Heart right ventricle (tissue), 16 donors: ENCODE data around the gene EML1. TPM values are rescaled to one million over a fixed set of nuclear protein-coding genes. Genes with fewer than 3 reads are reported as not detected.

Experiments used
- ATAC-seq, 8 donors: fragments of 200-7000 bp; cut with Tn5 transposase; one replicate each; pipeline ENCODE4 v1.9.1; 2020; ENCODE audit warnings: mild to moderate bottlenecking in 8 of 8, moderate library complexity in 8 of 8, moderate number of reproducible peaks in 1 of 8
- DNase-seq, 2 donors: peaks; one replicate each; pipeline ENCODE4 v3.0.0-alpha.2; 2020
- H3K27ac ChIP-seq, 10 donors: fragments of 200-600 bp; sonication (generic) in 2 of 10; one replicate each; pipeline versions ENCODE4 v1.5.0 to v1.8.0; 2020 to 2022; ENCODE audit warnings: mild to moderate bottlenecking in 3 of 10
- H3K27me3 ChIP-seq, 7 donors: fragments of 200-600 bp; one replicate each; pipeline ENCODE4 v1.8.0; 2021 to 2022; ENCODE audit warnings: mild to moderate bottlenecking in 2 of 7
- H3K36me3 ChIP-seq, 9 donors: fragments of 200-600 bp; sonication (generic) in 1 of 9; one replicate each; pipeline versions ENCODE4 v1.5.0 to v1.8.0; 2020 to 2022; ENCODE audit warnings: mild to moderate bottlenecking in 2 of 9
- H3K4me1 ChIP-seq, 9 donors: fragments of 200-600 bp; sonication (generic) in 1 of 9; one replicate each; pipeline versions ENCODE4 v1.5.0 to v1.8.0; 2020 to 2022; ENCODE audit warnings: mild to moderate bottlenecking in 4 of 9
- H3K4me3 ChIP-seq, 10 donors: fragments of 200-600 bp; sonication (generic) in 2 of 10; one replicate each; pipeline versions ENCODE4 v1.5.0 to v1.8.0; 2020 to 2022; ENCODE audit warnings: mild to moderate bottlenecking in 7 of 10, moderate library complexity in 2 of 10
- H3K9me3 ChIP-seq, 11 donors: fragments of 200-600 bp in 10 of 11; sonication (generic) in 2 of 11; one replicate each; pipeline versions ENCODE4 v1.5.0 to v1.8.0; 2013 to 2022; ENCODE audit warnings: mild to moderate bottlenecking in 2 of 11, control low read depth in 1 of 11, moderate library complexity in 1 of 11
- CTCF ChIP-seq, 9 donors: fragments of 200-600 bp; sonication (generic) in 2 of 9; IDR thresholded peaks; one replicate each; pipeline versions ENCODE4 v1.5.0 to v1.8.0; 2021 to 2022; ENCODE audit warnings: antibody characterized with exemption in 9 of 9, mild to moderate bottlenecking in 5 of 9, moderate library complexity in 1 of 9
- WGBS, 2 donors: extraction: QIAGEN DNeasy Blood & Tissue Kit; methylation state at CpG; one replicate each; pipeline ENCODE4 v1.1.7; 2013; ENCODE audit warnings: inconsistent platforms in 1 of 2; 5-methylcytosine and 5-hydroxymethylcytosine counted together
- intact Hi-C, 10 donors: fragments of 100-400 bp; cut with DNase I; formaldehyde crosslinking; loops; one replicate each; pipeline versions ENCODE4 v1.11.1 to v1.14.2; 2022
- polyA plus RNA-seq, 2 donors: library from polyadenylated mRNA; stranded (reverse); fragments of 200-250 nt; gene quantifications; one replicate each; pipeline ENCODE4 v1.2.3, GENCODE V29; 2013
- total RNA-seq, 10 donors: library from RNA; stranded (reverse); fragmentation: NEBNext Ultra II Directional in 3 of 10; extraction: Animal tissue kit (Norgen Biotek cat#: 25700) in 3 of 10; gene quantifications; one replicate each; pipeline versions ENCODE4 v1.2.1 to v1.2.4, GENCODE V29; 2021 to 2023
- donor health status: Arrhythmogenic right ventricular cardiomyopathy.
- donor health status: ischemic (EF 13 %, LVEDD 7.1; RV severe dilation, severe dysfunction).
- donor health status: healthy with polysubstance abuse.
- donor health status: DM: no; HTN: yes; CAD: no.
- donor health status: DM: no; HTN: no; CAD: no.
- donor health status: ischemic (EF 25% LVEDD 6.9; RV normal size, moderate dysfunction).
- donor health status: ischemic (EF 25% LVEDD 5.7; RV mildly dilated, moderate dysfunction).
- donor health status: healthy.
- donor health status: DM: yes; HTN: yes; CAD: no.
- donor health status: Ischemic cardiomyopathy.
- donor health status: ischemic (EF 35%, LVEDD 5.7; RV mildly dilated, moderate dysfunction).
- donor health status: nonischemic (EF 11% LVEDD 7.7; RV severe dilation, severe dysfunction).
- donor health status: DM: yes; HTN: yes; CAD: no.
- donor health status: PGD.
- donor health status: ischemic (EF 29% LVEDD 5.4; RV normal size, mild dysfunction).
- donor health status: nonischemic (EF 23%, LVEDD 6.1; RV moderate dilation, normal function).

Gene EML1
- total and polyA plus RNA-seq, 12 donors = 9.1 to 49.2 (median 33.8) TPM

- Histone ChIP-seq H3K27ac (no peak overlapping the region), H3K4me3 (no peak overlapping the region), H3K36me3 (peaks cover 0 to 19% (median 0%) of the 10 kb centered on the region in 9 donors), H3K4me1 (peaks cover 0 to 45% (median 9%) of the 10 kb centered on the region in 9 donors), H3K27me3 (no peaks in the 10 kb centered on the region), H3K9me3 (no peaks in the 10 kb centered on the region)
- DNase-seq (no peak), ATAC-seq (no peak)
- TF ChIP-seq CTCF (IDR thresholded peaks at IDR 0.05) = no peak
- intact Hi-C loops = no loop called here
These were observed 82.6 kb downstream of the EML1 start for GRCh38 chr14:99875836-99876235.

GRCh38 chr14:99876406-99876805 is 83.2 kb downstream of the EML1 start:
- Histone ChIP-seq H3K36me3 (peaks cover 0 to 24% (median 0%) of the 10 kb centered on the region in 9 donors), H3K27me3 (no peaks in the 10 kb centered on the region), H3K4me3 (no peak overlapping the region), H3K27ac (no peak overlapping the region), H3K9me3 (no peaks in the 10 kb centered on the region), H3K4me1 (peaks cover 0 to 39% (median 14%) of the 10 kb centered on the region in 9 donors)
- 71 to 83% methylated on average over 9 of the region's 9 CpGs for WGBS, 2 donors
- ATAC-seq = no peak
- intact Hi-C loops = no loop called here
- DNase-seq = no peak
- no peak for TF ChIP-seq CTCF (IDR thresholded peaks at IDR 0.05)

- peaks cover 0 to 19% (median 3%) of the 10 kb centered on the region in 9 donors for H3K4me1 ChIP-seq
- ATAC-seq = peak in 1 of 8 donors; percentile 36
- TF ChIP-seq CTCF (IDR thresholded peaks at IDR 0.05) = no peak
- peaks cover 0 to 37% (median 0%) of the 10 kb centered on the region in 9 donors for H3K36me3 ChIP-seq
- H3K4me3 ChIP-seq = no peak overlapping the region
- no peaks in the 10 kb centered on the region for H3K27me3 ChIP-seq
- no peaks in the 10 kb centered on the region for H3K9me3 ChIP-seq
- DNase-seq = no peak
- H3K27ac ChIP-seq = no peak overlapping the region
- intact Hi-C loops = no loop called here
- 73 to 78% methylated on average over 6 of the region's 6 CpGs for WGBS, 2 donors
These were observed 85.3 kb downstream of the EML1 start for GRCh38 chr14:99878563-99878962.

GRCh38 chr14:99879401-99880295 is 86.4 kb downstream of the EML1 start:
- ATAC-seq = peak in 1 of 8 donors; percentile 13
- H3K27ac ChIP-seq = peak overlapping the region in 4 of 10 donors; percentile 33 to 50 (median 46)

More at GRCh38 chr14:99879401-99880295, 86.4 kb downstream of the EML1 start:
- intact Hi-C loops = loop anchor here in 5 of 10 donors (5.0 to 10.0 kb wide), 4 partner anchors 85 to 365 kb away; partner anchors contain the start of gene EML1 (in 4 of the 5)
- TF ChIP-seq CTCF (IDR thresholded peaks at IDR 0.05) = no peak
- Histone ChIP-seq H3K4me1 (peaks cover 0 to 19% (median 3%) of the 10 kb centered on the region in 9 donors), H3K9me3 (no peaks in the 10 kb centered on the region), H3K36me3 (peaks cover 0 to 43% (median 0%) of the 10 kb centered on the region in 9 donors), H3K27me3 (no peaks in the 10 kb centered on the region), H3K4me3 (no peak overlapping the region)
- DNase-seq = no peak
- WGBS, 2 donors = 69 to 73% methylated on average over 5 of the region's 5 CpGs
